ENCODE results near the gene STAM.
"Not testable (repeated sequence)": the region's sequence is repeated elsewhere in the genome, so short reads cannot be mapped to it uniquely, and the experiment has no call there.

Gene STAM

DNA sequence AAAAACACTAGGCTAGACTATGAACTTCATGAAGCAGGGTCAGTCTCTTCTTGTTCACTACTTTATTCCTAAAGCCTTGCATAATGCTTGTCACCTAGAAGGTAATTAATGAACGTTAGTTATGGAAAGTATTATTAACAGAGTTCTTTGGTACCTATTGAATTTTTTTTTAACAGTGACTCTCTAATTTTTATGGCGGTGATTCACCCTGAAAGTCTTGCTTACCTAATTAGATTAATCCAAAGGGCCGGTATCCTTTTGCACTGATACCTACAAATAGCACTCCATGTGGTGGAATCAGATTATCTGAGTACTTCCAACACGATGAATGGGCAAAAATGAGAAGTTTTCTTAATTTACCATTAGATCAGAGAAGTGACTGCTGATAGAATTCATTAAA lies 31.7 kb downstream of the STAM start:
- no peak for DNase-seq

DNA sequence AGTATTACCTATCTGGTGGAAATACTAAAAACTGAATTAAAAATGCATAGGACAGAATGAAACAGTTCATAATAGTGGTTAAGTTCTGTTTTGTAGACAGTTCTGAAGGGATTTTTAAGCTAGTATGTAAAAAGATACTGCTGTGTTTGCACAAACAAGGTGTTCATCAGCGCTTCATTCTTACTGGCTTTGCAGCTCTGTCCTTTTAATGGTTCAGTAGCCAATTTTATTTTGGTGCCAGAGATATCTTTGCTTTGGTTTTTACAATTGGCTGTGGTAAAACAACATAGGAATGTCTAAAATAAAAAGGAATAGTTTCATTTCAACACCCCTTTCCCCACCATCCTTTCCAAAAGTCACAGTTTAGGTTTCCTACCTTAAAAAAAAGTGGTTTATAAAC lies 33.0 kb downstream of the STAM start:
- DNase-seq: no peak

DNA sequence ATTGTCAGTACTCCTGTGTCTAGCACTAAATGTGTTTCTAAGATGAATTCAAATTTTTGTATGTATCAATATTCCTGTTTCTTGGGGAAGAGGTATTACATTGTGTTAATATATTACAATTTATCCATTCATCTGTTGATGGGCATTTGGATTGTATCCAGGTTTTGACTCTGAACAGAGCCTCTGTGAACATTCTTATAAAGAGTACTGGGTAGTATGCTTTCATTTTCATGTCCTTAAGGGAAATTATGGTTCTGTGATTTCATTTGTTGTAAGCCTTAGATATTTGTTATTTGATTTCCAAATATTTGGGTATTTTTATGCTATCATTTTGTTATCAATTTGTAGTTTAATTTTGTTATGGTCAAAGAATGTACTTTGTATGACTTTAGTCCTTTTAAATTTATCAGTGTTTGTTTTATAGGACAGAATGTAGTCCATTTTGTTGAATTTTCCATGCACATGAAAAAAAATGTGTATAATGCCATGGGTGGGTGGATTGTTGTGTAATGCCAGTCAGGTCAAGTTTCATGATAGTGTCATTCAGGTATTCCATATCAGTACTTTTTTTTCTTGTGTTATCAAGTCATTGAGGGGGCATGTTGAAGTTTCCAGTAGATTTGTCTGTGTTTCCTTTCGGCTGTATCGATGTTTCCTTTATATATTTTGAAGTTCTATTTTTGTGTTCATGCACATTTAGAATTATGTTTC lies 38.4 kb downstream of the STAM start:
- DNase-seq: no peak

DNA sequence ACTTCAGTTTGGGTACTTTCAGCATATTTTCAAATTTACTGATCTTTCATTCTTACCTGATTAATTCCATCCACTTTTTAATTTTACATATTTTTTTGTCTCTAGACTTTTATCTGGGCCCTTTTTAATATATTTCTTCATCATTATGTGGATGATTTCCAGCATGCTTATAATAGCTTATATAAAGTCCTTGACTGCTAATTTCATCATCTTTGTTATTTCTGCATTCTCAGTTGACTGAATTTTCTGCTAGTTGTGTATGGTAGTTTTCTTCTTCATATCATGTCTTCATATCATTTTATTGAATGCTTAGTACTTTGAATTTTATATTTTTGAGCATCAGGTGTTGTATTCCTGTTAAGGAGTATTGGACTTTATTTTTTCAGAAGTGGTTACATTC lies 39.6 kb downstream of the STAM start:
- no peak for DNase-seq

DNA sequence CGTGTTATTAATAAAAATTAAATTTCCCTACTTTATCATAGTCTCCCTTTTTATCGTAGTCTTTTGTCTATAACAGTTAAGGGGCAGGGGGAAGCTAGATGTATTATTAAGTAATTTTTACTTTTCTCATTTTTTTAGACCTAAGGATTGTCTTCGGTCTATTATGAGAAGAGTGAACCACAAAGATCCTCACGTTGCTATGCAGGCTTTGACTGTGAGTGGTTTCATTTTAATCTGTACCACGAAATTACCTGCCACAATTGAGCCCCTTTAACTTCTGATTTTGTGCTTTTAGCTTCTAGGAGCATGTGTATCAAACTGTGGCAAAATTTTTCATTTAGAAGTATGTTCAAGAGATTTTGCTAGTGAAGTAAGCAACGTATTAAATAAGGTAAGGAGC lies 40.6 kb downstream of the STAM start:
- DNase-seq: no peak

DNA sequence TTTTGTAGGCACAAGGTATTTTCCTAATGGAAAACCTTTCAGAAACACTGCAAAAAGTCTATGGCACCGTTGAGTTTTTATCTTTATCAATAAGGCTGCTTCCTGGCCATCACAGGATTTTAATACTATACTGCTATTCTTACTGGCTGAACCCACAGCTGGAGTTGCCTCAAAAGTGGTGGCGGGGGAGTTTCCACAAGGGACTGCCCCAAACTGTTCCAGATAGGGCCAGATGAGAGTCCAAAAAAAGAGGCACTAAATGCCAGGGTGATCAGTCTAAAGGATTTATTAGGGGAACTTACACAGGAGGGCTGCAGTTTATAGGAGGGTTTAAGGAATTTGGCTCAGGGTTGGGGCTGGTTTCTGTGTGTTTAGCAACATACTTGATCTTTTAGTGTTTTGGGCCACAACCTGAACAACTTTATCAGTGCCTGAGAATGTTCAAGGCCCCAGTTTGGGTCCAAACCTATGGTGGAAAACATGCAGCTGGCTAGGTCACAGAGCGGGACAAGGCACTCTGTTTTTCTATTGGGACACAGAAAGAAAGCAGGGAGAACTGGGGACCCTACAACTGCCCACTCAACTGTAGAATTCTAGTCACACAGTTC lies 41.4 kb downstream of the STAM start:
- no peak for DNase-seq

DNA sequence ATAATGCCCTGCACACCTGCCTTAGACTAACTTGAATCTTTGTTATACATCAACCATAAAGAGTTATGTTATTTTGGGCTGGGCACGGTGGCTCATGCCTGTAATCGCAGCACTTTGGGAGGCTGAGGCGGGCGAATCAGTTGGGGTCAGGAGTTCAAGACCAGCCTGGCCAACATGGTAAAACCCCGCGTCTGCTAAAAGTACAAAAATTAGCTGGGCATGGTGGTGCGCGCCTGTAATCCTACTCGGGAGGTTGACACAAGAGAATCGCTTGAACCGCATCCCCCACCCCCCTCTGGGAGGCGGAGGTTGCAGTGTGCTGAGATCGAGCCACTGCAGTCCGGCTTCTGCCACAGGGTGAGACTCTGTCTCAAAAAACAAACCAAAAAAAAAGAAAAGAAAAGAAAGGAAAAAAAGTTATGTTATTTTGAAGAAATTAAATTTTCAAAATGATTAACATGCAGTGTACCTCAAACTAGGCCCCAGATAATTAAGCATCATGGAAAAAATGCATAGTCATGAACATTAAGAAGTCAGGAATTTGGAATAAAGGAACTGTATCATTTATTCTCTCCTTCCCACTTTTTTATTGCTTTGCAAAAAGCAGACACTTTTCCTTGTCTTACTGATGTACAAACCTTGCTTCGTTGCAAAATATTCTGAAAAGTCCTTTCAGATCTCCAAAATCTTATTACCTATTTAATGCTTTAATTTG lies 43.3 kb downstream of the STAM start:
- DNase-seq: no peak

DNA sequence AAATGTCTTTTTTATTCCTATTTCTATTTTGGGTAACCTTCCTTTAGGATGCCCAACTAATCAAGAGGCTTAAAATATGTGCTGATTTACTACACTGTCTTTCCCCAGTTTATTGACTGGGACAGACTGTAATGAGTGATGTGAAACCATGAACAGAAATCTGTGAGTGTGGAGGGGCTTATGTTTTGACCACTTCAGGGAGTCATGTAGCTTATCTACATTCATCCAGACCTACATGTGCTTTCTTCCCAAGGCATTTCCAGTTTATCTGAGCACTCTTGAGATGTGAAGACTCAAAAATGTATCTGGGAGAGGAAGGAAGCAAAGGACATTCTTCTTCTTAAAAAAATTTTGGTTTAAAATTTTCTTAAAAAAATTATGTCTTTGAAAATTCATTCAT lies 45.2 kb downstream of the STAM start:
- DNase-seq: no peak

DNA sequence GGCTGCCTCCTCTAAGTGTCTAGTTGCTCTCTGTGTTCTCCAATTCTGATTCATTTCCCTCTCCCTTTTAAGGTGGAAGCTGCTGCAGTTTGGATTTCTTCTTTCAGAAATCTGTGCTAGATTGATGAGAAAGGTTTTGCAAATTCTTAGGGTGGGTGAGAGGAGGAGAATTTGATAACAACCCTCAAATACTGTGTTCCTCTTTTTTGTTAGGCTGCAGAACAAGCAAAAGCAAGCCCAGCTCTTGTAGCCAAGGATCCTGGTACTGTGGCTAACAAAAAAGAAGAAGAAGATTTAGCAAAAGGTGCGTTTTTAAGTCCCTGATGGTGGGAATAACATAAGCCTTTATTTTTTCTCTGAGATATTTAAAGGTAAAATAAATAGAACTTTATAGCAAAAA lies 49.1 kb downstream of the STAM start:
- DNase-seq: peak in 2 of 56 donors; percentile 4 to 5

DNA sequence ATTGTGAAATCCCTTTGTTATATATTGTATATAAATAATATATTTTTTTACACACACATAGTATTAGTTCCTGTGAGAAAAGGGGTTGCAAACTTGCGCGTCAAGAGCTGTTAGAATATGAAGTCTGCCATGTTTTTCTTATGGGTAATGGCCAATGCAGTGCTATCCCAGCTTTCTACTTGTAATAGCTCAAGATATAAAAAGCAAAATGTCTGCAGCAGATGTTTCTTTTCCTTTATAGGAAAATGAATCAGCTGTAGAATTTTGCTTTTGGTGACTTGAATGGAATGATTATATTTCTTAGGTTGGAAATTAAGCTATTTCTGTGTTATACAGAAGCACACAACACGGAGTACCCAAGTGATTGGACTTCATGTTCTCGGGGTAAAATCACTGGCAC lies 54.7 kb downstream of the STAM start:
- DNase-seq: no peak

DNA sequence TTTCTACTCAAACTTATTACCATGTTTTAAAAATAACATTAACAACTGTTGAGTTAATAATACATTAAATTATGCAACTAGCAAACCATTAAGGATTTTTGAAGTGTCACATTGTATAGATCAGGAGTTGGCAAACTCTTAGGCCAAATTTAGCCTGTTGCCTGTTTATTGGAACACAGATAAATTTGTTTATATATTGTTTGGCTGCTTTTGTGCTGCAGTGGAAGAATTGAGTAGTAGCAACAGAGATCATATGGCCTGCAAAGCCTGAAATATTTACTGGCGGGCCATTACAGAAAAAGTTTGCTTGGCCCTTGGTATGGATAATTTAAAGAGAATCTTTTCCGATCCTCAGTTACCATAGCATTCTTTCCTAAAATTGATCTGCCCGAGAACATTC lies 57.4 kb downstream of the STAM start:
- DNase-seq: no peak

DNA sequence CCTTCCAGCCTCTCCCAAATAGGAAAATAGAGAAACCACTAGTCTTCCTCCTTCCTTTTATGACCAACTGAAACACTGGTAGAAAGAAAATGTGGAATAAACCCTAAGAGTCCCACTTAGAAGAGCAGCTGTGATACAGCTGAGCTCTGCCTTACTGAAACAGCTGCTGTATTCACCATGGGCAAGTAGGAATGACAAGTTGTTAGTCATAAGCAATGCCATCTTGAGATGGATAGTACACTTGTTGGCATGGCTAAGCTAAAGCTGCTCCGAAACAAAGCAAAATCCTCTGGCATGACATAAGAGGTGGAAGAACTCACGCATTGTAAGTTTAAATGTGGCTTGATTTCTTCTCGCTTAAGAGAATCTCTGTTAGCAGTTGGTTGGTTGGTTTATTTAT lies 59.8 kb downstream of the STAM start:
- DNase-seq: no peak

DNA sequence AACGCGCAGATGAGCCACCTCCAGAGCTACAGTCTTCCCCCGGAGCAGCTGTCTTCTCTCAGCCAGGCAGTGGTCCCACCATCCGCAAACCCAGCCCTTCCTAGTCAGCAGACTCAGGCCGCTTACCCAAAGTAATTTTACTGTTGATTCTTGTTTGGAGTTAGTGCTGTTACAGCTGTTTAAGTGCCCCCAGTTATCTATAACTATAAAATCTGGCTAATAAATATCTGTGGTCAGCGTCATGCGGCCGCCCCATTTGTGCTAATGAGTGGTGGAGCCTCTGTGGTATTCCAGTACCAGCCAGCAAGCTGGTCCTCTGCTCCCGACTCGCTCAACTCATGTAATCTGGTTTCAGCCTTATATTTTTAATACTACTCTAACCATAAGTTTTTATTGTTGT lies 64.9 kb downstream of the STAM start:
- DNase-seq: no peak

DNA sequence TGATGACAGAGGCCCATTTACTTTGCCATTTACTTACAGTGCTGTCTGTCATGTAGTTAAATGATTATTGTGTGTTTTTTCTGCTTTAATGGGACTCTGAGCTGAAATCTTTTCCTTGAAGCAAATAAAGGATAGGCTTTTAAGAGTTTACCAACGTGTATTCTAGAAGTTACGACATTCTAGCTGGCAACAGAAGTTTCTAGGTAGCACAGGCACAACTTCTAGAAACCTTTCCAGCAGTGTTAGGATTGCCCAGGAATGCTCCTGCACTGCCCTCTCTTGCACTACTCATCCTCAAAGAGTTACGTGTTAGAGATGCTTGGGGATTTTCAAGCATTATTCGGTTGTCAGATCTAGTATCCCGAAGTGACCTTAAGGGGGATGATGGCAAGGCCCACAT lies 65.5 kb downstream of the STAM start:
- no peak for DNase-seq

DNA sequence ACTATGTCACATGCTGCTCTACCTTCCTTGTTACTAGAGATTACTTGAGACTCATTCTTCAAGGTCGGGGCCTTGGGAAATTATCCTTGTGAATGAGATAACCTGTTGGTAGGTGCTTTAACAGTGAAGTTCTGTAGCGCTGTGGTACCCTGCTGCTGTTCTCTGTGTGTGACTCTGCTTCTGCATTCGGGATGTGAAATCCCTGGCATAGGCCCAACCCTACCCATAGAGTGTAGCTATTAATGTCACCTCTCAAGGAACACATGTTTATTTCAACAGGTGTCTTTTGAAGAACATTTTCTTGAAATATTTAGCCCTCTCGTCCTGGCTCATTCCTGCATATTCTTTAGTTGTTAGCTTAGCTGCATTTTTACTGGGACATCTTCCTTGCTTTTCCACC lies 66.2 kb downstream of the STAM start:
- DNase-seq: no peak

DNA sequence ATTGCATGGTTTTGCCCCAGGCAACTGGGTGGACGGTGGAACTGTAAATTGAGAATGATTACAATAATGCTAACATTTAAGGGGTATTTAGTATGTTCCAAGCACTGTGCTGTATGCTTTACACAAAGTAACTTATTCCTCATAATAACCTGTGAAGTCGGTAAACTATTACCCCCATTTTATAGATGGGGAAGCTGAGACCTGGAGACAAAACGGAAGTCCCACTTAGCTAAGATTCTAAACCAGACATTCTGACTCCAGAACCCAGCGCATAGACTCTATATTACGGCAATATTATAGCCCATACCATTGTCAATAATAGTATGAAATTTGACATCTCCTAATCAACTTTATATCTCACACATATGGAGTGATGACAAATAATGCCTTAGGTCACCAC lies 68.1 kb downstream of the STAM start:
- DNase-seq: no peak

DNA sequence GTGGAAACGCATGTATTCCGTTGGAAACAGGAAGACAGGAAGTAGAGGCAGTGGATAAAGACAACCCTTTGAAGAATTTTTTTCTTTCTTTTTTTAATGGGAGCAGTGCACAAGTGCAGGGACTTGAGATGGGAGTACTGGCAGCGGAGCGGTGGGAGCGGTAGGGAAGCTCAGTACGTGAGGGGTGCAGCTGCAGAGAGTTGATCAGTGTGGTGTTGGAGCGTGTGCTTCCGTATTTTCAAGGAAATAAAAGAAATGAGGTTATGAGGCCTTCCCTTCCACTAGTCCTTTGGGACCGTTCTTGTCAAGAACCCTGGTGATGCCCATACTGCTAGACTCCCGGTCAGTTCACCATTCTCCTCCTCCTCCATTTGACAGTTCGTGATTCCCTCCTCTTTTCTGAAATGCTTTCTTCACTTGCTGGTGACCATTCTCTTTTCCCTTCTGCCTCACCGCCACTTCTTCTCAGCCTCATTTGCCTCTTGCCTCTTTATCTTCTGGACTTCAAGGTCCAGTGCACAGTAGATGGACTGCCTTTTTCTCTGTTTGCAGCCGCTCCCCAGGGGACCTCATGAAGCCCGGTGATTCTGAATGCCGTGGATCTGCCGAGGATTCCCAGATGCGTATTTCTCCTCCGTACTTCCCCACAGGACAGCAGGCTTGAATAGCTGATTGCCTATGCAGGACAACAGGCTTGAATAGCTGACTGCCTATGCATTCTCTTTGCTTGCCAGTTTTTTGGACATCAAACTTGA lies 68.9 kb downstream of the STAM start:
- DNase-seq: peak in 5 of 56 donors; percentile 6 to 24 (median 12)

DNA sequence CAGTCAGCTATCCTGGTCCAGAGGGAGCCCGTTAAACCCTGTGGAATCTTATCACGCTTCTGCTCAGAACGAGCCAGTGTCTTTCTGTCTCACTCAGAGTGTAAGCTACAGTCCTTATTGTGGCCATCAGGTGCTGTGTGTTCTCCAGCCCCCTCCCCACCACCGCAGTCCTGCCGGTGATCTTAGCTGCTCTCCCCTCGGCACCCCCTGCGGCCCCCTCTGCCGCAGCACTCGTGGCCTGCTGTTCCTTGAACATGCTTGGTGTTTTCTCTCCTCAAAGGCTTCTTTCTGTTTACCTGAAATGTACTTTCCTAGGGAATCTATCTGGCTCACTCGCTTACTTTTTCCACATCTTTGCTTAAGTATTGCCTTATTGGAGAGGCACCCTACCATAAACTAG lies 69.8 kb downstream of the STAM start:
- no peak for DNase-seq

DNA sequence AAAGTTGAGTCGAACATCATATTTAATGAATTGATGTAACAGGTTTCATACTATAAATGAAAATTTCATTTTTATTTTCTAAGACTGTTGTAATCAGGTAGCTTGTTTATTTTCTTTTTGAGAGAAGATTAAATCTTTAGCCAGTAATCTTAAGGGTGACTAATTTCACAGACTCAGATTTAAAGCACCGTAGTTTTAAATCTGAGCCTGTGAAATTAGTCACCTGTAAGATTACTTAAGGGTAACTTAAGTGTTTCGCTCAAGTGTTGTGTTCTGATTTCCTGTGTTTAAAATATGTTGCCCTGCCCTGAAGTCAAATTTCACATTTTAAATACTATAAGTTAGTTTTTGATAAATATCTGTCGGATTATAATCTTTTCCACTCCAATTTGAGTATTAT lies 72.2 kb downstream of the STAM start:
- no peak for DNase-seq

DNA sequence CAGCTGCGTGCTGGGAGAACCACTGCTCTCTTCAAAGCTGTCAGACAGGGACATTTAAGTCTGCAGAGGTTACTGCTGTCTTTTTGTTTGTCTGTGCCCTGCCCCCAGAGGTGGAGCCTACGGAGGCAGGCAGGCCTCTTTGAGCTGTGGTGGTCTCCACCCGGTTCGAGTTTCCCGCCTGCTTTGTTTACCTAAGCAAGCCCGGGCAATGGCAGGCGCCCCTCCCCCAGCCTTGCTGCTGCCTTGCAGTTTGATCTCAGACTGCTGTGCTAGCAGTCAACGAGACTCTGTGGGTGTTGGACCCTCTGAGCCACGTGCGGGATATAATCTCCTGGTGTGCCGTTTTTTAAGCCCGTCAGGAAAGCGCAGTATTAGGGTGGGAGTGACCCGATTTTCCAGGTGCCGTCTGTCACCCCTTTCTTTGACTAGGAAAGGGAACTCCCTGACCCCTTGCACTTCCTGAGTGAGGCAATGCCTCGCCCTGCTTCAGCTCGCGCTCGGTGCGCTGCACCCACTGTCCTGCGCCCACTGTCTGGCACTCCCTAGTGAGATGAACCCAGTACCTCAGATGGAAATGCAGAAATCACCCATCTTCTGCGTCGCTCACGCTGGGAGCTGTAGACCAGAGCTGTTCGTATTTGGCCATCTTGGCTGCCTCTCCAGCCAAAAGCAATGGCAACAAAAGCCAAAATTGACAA lies 78.5 kb downstream of the STAM start:
- not testable (repeated sequence) for DNase-seq

DNA sequence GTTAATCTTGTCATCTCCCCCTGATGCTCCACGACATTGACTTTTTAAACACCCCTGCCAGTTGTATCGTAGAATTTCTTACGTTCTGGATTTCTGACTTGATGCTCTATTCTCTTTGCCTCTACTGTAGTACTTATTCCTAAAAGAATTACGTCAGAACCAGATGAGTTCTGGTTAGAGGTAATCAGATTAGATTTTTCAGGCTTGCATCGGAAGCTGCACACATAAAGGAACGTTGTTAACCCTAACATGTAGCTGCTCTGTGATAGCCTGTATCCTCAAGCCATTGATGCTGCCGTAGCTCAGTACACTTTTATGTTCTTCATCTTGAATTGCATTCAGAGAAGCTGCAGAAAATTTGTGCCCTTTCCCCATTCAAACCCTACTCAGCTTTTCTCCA lies 81.8 kb downstream of the STAM start:
- DNase-seq: no peak

DNA sequence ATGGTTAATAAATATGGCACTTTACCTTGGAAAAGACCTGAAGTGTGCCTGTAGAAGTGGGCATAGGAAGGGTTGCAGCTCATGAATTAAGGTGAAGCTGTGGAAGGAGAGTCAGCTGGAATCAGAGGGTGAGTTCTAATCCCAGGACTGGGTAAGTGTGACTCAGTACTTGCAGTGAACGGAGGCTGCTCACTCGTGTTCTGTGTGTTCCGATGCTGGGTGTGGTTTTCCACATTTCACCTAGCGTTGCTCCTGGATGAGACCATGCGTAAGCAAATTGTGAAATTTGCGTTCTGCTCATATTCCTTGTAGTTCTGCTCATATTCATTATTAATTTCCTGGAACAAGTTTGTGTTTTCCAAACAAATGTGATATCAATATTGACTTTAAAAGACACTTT lies 85.7 kb downstream of the STAM start:
- DNase-seq: no peak

All from nucleus accumbens (tissue), 56 donors.